ENCODE results near the gene VAMP1. TPM values are rescaled to one million over a fixed set of nuclear protein-coding genes. Genes with fewer than 3 reads are reported as not detected.

VAMP1 gene
- total and polyA plus RNA-seq, 4 donors, result 4.7 to 14.1 (median 6.3) TPM

DNA sequence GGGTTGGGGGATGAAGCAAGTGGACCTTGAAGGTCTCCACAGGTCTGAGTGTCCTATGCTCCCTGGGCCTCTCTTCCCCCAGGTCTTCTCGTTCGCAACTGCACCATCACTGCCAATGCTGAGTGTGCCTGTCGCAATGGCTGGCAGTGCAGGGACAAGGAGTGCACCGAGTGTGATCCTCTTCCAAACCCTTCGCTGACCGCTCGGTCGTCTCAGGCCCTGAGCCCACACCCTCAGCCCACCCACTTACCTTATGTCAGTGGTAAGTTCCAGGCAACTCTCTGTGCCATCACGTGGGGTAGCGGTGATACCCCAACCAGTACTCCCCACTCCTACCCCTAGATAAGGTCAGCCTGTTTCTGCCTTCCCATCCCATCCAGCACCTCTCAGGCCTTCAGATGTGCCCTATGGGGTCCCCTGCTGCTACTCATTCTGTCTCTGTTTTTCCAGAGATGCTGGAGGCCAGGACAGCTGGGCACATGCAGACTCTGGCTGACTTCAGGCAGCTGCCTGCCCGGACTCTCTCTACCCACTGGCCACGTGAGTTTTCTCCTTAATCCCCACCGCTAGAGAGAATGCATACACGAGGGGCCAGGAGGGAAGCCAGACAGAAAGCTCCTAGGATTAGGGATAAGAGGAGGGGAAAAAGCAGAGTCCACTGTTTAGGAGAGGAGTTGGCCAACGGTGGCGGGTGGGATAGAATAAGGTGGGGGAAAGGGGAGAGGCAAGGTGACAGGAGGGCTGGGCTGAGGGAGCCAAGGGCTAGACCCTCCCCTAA is 20.2 kb downstream of the VAMP1 start:
- 78 to 84% methylated on average over 16 of the region's 16 CpGs for WGBS, 2 donors
- no peak for ATAC-seq (ENCODE audit: insufficient read depth, low FRiP score)
- DNase-seq, result no peak
- no peak for TF ChIP-seq CTCF (IDR thresholded peaks at IDR 0.05; ENCODE audit: control extremely low read depth, extremely low read depth)
- Histone ChIP-seq H3K9ac (ENCODE audit: insufficient read depth in 1 of 2, low read length in 2 of 2) (peak overlapping the region in 1 of 2 donors; percentile 79), H3K4me3 (no peak overlapping the region), H3K27ac (ENCODE audit: low read depth in 1 of 2, low read length in 1 of 2) (peak overlapping the region in 1 of 2 donors; percentile 99), H3K4me1 (ENCODE audit: control insufficient read depth in 5 of 5, insufficient read depth in 5 of 5, low read length in 5 of 5) (peaks cover 0 to 32% (median 8%) of the 10 kb centered on the region in 5 donors), H3K27me3 (ENCODE audit: control insufficient read depth in 3 of 3, insufficient read depth in 3 of 3, low read length in 2 of 3) (no peaks in the 10 kb centered on the region), H3K36me3 (ENCODE audit: control insufficient read depth in 4 of 4, insufficient read depth in 4 of 4, low read length in 4 of 4) (peaks cover 0 to 14% (median 2%) of the 10 kb centered on the region in 4 donors), H3K9me3 (ENCODE audit: control insufficient read depth in 4 of 4, insufficient read depth in 3 of 4, low read length in 3 of 4) (no peaks in the 10 kb centered on the region)

DNA sequence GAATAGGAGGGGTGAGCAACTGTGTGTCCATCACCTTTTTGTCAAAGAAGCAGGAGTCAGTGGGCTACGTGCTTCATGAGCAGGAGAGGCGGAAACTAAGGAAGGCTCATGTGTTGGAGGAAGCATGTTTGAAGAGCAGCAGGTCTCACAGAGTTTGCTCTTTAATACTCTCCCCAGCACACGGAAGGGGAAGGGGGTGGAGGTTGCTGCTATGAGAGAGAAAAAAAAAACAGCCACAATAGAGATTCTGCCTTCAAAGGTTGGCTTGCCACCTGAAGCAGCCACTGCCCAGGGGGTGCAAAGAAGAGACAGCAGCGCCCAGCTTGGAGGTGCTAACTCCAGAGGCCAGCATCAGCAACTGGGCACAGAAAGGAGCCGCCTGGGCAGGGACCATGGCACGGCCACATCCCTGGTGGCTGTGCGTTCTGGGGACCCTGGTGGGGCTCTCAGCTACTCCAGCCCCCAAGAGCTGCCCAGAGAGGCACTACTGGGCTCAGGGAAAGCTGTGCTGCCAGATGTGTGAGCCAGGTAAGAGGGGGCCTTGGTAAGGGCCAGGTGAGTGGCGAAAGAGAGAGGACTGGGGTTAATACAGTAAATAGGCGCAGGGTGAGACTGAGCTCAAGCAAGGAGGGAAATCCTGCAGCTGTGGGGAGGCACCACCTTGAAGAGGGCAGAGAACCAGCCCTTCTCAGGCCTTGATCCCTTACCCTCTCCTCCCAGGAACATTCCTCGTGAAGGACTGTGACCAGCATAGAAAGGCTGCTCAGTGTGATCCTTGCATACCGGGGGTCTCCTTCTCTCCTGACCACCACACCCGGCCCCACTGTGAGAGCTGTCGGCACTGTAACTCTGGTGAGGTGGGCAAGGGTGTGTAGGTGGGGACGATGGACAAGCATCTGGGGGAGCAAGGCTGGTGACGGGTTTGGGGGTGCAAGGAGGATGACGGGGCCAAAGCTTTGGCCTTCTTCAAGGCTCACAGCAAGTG is 25.5 kb downstream of the VAMP1 start, which contains the start of gene CD27:
Gene CD27 (plus strand): TSS at position 252 of the 985 bp plus-strand sequence. CDS start 141 bp downstream, at position 393.
- no peaks in the 10 kb centered on the region for H3K9me3 ChIP-seq (ENCODE audit: control insufficient read depth in 4 of 4, insufficient read depth in 3 of 4, low read length in 3 of 4)
- TF ChIP-seq CTCF (IDR thresholded peaks at IDR 0.05; ENCODE audit: control extremely low read depth, extremely low read depth), result no peak
- H3K27ac ChIP-seq (ENCODE audit: low read depth in 1 of 2, low read length in 1 of 2), result no peak within 1 kb of the TSS
- WGBS, 2 donors, result 86 to 88% methylated on average over 16 of the region's 16 CpGs
- no peak for ATAC-seq (ENCODE audit: insufficient read depth, low FRiP score)
- no peak within 1 kb of the TSS for H3K9ac ChIP-seq (ENCODE audit: insufficient read depth in 1 of 2, low read length in 2 of 2)
- H3K4me1 ChIP-seq (ENCODE audit: control insufficient read depth in 5 of 5, insufficient read depth in 5 of 5, low read length in 5 of 5), result peaks cover 0 to 3% (median under 1%) of the 10 kb centered on the region in 5 donors
- H3K27me3 ChIP-seq (ENCODE audit: control insufficient read depth in 3 of 3, insufficient read depth in 3 of 3, low read length in 2 of 3), result no peaks in the 10 kb centered on the region
- DNase-seq, result no peak
- peaks cover 0 to 9% (median 4%) of the 10 kb centered on the region in 4 donors for H3K36me3 ChIP-seq (ENCODE audit: control insufficient read depth in 4 of 4, insufficient read depth in 4 of 4, low read length in 4 of 4)
- no peak within 1 kb of the TSS for H3K4me3 ChIP-seq

- no peak for TF ChIP-seq CTCF (IDR thresholded peaks at IDR 0.05; ENCODE audit: control extremely low read depth, extremely low read depth)
- 80 to 86% methylated on average over 4 of the region's 4 CpGs for WGBS, 2 donors
- ATAC-seq (ENCODE audit: insufficient read depth, low FRiP score) (no peak), DNase-seq (no peak)
- Histone ChIP-seq H3K9me3 (ENCODE audit: control insufficient read depth in 4 of 4, insufficient read depth in 3 of 4, low read length in 3 of 4) (no peaks in the 10 kb centered on the region), H3K27me3 (ENCODE audit: control insufficient read depth in 3 of 3, insufficient read depth in 3 of 3, low read length in 2 of 3) (no peaks in the 10 kb centered on the region), H3K4me3 (no peak overlapping the region), H3K4me1 (ENCODE audit: control insufficient read depth in 5 of 5, insufficient read depth in 5 of 5, low read length in 5 of 5) (no peaks in the 10 kb centered on the region), H3K36me3 (ENCODE audit: control insufficient read depth in 4 of 4, insufficient read depth in 4 of 4, low read length in 4 of 4) (peaks cover 0 to 9% (median 4%) of the 10 kb centered on the region in 4 donors), H3K27ac (ENCODE audit: low read depth in 1 of 2, low read length in 1 of 2) (no peak overlapping the region), H3K9ac (ENCODE audit: insufficient read depth in 1 of 2, low read length in 2 of 2) (no peak overlapping the region)
Measured at GRCh38 chr12:6444031-6444430, 26.4 kb downstream of the VAMP1 start.
